Measurements from ENCODE around the gene ARHGAP40. TPM values are rescaled to one million over a fixed set of nuclear protein-coding genes. Genes with fewer than 3 reads are reported as not detected.
A peak's percentile ranks its signal among the peaks of the same experiment; 100 is the strongest.

ARHGAP40 gene
- total and polyA plus RNA-seq, 10 donors, result 0.03 TPM; not detected in 9

DNA sequence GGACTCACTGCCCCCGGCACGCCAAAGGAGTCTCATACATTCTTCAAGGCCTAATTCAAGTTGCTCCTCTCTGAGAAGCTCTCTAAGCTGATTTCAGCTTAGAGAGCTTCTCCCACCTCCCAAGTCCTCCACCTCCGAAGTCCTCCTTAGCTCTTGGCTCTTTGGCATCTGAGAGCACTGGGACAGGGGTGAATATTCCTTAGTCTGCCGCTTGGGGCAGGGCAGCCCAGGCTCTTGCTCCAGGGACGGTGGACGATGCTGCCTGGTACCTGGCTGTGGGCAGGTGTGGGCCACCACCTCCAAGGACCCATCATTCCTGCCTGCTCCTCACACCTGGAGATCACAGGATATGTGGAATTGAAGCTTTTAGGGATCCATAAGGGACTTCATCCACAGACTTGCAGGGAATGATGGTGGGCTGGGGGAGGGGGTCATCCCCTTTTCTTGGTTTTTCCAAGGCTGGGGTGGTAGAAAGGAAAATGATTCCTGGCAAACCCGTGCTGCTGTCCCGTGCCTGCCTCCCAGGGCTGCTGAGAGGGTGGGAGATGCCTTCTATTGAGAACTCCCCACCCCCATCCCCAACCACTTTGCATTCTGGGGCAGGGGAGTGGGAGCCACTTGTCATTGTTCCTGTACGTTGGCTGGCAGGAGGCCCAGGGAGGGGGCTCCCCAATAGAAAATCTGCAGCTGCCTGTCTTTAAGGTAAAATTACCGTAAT is 57.4 kb downstream of the ARHGAP40 start:
- H3K4me3 ChIP-seq, result no peak overlapping the region
- no peak for DNase-seq
- intact Hi-C loops (cut with DNase I; ENCODE audit: low total_unique reads), result no loop called here
- peaks cover 0 to 65% (median 3%) of the 10 kb centered on the region in 7 donors for H3K27me3 ChIP-seq (replicated peaks in 1 of 7)
- TF ChIP-seq POLR2A (IDR thresholded peaks at IDR 0.05) (no peak), POLR2AphosphoS5 (IDR thresholded peaks at IDR 0.05) (no peak)
- TF ChIP-seq, protein P1, sequence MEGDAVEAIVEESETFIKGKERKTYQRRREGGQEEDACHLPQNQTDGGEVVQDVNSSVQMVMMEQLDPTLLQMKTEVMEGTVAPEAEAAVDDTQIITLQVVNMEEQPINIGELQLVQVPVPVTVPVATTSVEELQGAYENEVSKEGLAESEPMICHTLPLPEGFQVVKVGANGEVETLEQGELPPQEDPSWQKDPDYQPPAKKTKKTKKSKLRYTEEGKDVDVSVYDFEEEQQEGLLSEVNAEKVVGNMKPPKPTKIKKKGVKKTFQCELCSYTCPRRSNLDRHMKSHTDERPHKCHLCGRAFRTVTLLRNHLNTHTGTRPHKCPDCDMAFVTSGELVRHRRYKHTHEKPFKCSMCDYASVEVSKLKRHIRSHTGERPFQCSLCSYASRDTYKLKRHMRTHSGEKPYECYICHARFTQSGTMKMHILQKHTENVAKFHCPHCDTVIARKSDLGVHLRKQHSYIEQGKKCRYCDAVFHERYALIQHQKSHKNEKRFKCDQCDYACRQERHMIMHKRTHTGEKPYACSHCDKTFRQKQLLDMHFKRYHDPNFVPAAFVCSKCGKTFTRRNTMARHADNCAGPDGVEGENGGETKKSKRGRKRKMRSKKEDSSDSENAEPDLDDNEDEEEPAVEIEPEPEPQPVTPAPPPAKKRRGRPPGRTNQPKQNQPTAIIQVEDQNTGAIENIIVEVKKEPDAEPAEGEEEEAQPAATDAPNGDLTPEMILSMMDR (IDR thresholded peaks at IDR 0.05 in 8 of 11, conservative IDR thresholded peaks at IDR 0.05 in 3 of 11), result peak in 8 of 11 experiments; percentile 13 to 63 (median 52)
- no peak overlapping the region for H3K27ac ChIP-seq
- 12 to 17% (median 16%) methylated on average over 10 of the region's 10 CpGs for WGBS, 5 donors
- no peaks in the 10 kb centered on the region for H3K4me1 ChIP-seq
- peaks cover 0 to 3% (median 0%) of the 10 kb centered on the region in 8 donors for H3K9me3 ChIP-seq
- H3K36me3 ChIP-seq, result no peaks in the 10 kb centered on the region

DNA sequence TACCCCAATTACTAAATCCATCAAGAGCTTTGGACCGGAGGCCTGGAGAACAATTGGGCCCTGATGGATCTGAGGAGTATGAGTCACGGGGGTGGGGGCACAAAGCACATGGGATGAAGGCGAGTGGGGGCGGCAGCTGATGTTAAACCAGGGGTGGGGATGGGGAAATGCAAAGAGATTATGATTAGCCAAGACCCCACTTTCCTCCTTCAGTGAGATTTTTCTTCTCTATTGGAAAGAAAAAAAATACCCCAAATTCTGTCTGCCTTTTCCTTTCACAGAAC is 57.9 kb downstream of the ARHGAP40 start:
- no peaks in the 10 kb centered on the region for H3K4me1 ChIP-seq
- H3K27me3 ChIP-seq (replicated peaks in 1 of 7), result peaks cover 0 to 70% (median 3%) of the 10 kb centered on the region in 7 donors
- no peaks in the 10 kb centered on the region for H3K36me3 ChIP-seq
- peaks cover 0 to 8% (median 0%) of the 10 kb centered on the region in 8 donors for H3K9me3 ChIP-seq
- no peak for DNase-seq
- H3K27ac ChIP-seq, result no peak overlapping the region
- WGBS, 5 donors, result 71 to 84% (median 80%) methylated on average over 4 of the region's 4 CpGs
- TF ChIP-seq POLR2A (IDR thresholded peaks at IDR 0.05) (no peak), POLR2AphosphoS5 (IDR thresholded peaks at IDR 0.05) (no peak)
- TF ChIP-seq, protein P1 (IDR thresholded peaks at IDR 0.05 in 8 of 11, conservative IDR thresholded peaks at IDR 0.05 in 3 of 11), result no peak
- H3K4me3 ChIP-seq, result no peak overlapping the region
- intact Hi-C loops (cut with DNase I; ENCODE audit: low total_unique reads), result no loop called here

DNA sequence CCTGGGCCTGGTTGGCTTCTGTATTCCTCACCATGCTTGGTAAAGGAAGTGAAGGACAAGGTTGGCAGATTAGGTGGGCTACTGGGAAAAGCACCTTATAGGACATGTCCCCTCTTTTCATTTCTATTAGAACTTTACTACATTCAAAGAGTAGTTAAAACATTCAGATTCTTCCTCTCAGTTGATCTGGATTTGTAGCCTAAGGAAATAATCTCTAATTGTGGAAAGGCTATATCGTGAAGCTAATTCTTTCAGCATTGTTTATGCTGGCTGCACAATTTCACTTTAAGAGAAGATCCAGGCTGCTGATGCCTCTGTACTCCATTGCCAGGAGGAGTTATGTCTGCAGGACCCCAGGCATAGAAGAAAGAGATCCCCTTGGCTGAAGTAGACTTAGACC is 58.8 kb downstream of the ARHGAP40 start:
- 80 to 100% (median 97%) methylated on average over 1 of the region's 1 CpG for WGBS, 5 donors

DNA sequence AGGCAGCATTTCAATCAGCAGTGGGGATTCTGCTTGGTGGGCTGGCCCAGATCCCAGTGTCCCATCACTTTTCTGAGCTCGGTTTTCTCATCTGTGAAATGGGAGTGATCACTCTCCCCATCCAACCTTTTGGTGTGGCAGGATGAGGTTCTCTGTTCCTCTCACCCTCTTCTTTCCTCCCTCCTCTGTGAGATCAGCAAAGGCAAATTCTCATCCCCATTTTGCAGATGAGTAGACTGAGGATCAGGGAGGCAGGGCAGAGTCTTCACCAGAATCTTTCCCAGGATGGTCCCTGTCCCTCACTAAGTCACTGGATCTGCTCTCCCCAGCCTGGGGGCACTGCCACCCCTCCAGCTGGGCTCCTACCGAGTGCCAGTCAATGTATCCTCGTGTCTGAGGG is 62.1 kb downstream of the ARHGAP40 start:
- 64 to 79% (median 71%) methylated on average over 3 of the region's 3 CpGs for WGBS, 5 donors
- no peaks in the 10 kb centered on the region for H3K4me1 ChIP-seq
- peaks cover 0 to 71% (median 5%) of the 10 kb centered on the region in 7 donors for H3K27me3 ChIP-seq (replicated peaks in 1 of 7)
- no peak for DNase-seq
- H3K36me3 ChIP-seq, result no peaks in the 10 kb centered on the region
- H3K9me3 ChIP-seq, result peaks cover 0 to 9% (median 0%) of the 10 kb centered on the region in 8 donors
- TF ChIP-seq, protein P1 (IDR thresholded peaks at IDR 0.05 in 8 of 11, conservative IDR thresholded peaks at IDR 0.05 in 3 of 11), result no peak
- TF ChIP-seq POLR2A (IDR thresholded peaks at IDR 0.05) (no peak), POLR2AphosphoS5 (IDR thresholded peaks at IDR 0.05) (no peak)
- H3K4me3 ChIP-seq, result no peak overlapping the region
- intact Hi-C loops (cut with DNase I; ENCODE audit: low total_unique reads), result no loop called here
- H3K27ac ChIP-seq, result no peak overlapping the region

More for the DNA sequence above, 58.8 kb downstream of the ARHGAP40 start:
- DNase-seq, result no peak
- peaks cover 0 to 71% (median 3%) of the 10 kb centered on the region in 7 donors for H3K27me3 ChIP-seq (replicated peaks in 1 of 7)
- no peak overlapping the region for H3K27ac ChIP-seq
- H3K4me3 ChIP-seq, result no peak overlapping the region
- TF ChIP-seq, protein P1 (IDR thresholded peaks at IDR 0.05 in 8 of 11, conservative IDR thresholded peaks at IDR 0.05 in 3 of 11), result no peak
- TF ChIP-seq POLR2AphosphoS5 (IDR thresholded peaks at IDR 0.05), result no peak
- H3K9me3 ChIP-seq, result peaks cover 0 to 9% (median 0%) of the 10 kb centered on the region in 8 donors
- no peaks in the 10 kb centered on the region for H3K4me1 ChIP-seq
- intact Hi-C loops (cut with DNase I; ENCODE audit: low total_unique reads), result no loop called here
- H3K36me3 ChIP-seq, result no peaks in the 10 kb centered on the region

All from spleen (tissue), 11 donors.